Transverse colon (tissue), 3 donors: ENCODE results near the gene WIPF3.

ENCODE experiments used
- EP300 ChIP-seq: sonication (generic); formaldehyde crosslinking; IDR thresholded peaks from one replicate; pipeline ENCODE4 v1.6.1; 2017; ENCODE audit warnings: antibody characterized with exemption, low read depth
- POLR2A ChIP-seq: fragments of 450-650 bp; IDR thresholded peaks from one replicate; pipeline ENCODE4 v1.6.1; 2016; ENCODE audit warnings: antibody characterized with exemption, mild to moderate bottlenecking, moderate library complexity
- TF ChIP-seq, protein P1 (sequence below), 5 experiments: fragments of 200-600 bp in 3 of 5; fragments of 450-650 bp in 2 of 5; sonication (generic) in 3 of 5; IDR thresholded peaks; 1 replicate in 2 of 5; 2 replicates in 3 of 5; pipeline ENCODE4 v1.5.1; 2016 to 2017; ENCODE audit warnings: antibody characterized with exemption in 5 of 5, inconsistent platforms in 3 of 5, mild to moderate bottlenecking in 2 of 5, moderate library complexity in 1 of 5

DNA sequence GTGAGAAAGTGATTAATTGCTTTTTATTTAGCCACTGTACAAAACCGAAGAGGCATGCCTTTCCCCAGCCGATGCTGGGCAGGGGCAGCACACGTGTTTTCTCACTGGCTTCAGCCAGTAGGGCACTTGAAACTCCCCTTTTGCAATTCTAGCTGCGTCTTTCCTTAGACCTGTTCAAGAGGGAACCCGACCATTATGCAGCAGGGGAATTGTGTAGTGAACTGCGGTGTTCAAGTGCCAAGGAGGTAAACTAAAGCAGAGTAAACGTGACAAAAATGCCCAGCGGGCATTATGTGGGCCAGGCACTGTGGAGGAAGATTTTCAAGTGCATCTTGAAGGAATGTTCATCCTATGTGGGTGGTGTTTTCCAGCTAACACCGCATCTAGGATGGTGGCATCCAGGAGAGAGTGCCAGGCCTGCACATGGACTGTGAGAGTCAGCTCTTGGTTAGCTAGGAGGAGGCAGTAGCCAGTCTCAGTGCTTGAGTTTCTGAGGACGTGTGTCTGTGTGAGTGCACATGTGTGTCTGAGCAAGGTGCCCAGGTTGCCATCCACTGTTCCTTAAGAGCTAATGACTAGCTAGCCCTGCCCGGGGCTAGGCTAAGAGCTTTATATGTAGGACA, 3.3 kb downstream of the WIPF3 start:
- TF ChIP-seq, protein P1, sequence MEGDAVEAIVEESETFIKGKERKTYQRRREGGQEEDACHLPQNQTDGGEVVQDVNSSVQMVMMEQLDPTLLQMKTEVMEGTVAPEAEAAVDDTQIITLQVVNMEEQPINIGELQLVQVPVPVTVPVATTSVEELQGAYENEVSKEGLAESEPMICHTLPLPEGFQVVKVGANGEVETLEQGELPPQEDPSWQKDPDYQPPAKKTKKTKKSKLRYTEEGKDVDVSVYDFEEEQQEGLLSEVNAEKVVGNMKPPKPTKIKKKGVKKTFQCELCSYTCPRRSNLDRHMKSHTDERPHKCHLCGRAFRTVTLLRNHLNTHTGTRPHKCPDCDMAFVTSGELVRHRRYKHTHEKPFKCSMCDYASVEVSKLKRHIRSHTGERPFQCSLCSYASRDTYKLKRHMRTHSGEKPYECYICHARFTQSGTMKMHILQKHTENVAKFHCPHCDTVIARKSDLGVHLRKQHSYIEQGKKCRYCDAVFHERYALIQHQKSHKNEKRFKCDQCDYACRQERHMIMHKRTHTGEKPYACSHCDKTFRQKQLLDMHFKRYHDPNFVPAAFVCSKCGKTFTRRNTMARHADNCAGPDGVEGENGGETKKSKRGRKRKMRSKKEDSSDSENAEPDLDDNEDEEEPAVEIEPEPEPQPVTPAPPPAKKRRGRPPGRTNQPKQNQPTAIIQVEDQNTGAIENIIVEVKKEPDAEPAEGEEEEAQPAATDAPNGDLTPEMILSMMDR (IDR thresholded peaks at IDR 0.05) = no peak
- TF ChIP-seq POLR2A = no peak
- TF ChIP-seq EP300 = no peak
